Fibroblast of gingiva (primary cell): ENCODE results near the gene CCDC93.
"Not testable (repeated sequence)": the region's sequence is repeated elsewhere in the genome, so short reads cannot be mapped to it uniquely, and the experiment has no call there.

ENCODE experiments used
- DNase-seq: peaks from one replicate; pipeline ENCODE4 v3.0.0-alpha.2; 2011; ENCODE audit warnings: low read depth

CCDC93 gene

GRCh38 chr2:118044854-118045253 lies 31.0 kb upstream of the CCDC93 start:
- DNase-seq: no peak

- no peak for DNase-seq
These were observed 30.3 kb upstream of the CCDC93 start for GRCh38 chr2:118044103-118044716.

- DNase-seq: no peak
These were observed 27.0 kb upstream of the CCDC93 start for GRCh38 chr2:118040891-118041290.

DNA sequence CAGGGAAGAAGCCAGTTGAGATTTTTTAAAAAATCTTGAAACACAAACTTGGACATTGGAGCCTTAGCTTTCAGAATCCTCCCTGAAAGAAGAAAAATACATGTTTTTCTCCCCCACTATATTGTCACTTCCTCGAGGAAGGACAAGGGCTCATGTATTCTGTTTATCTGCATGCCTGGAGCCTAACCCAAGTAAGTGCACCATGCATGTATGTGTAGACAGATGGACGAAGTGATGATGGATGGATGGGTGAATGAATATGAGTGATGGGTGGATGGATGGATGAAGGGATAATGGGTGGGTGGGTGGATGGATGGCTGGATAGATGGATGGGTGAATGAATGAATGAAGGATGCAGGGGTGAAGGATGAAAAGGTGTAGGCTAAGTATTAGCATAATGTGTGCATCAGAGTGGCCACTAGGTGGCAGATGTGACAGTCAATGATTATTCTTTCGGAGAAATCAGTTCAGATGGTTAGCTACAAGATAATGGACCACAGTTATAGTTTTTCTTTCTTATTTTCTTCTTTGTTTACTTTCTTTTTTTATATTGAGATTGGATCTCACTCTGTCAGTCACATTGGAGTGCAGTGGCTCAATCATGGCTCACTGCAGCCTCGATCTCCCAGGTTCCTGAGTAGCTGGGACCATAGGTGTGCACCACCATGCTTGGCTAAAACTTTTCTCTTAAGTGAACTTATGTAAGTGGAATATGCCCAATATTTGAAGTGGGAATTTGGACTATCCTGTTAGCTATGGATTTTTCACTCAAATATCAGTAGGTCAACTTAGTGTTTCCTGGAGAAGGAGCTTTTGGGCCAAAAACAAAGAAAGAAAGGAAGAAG lies 18.5 kb upstream of the CCDC93 start:
- peak; percentile 15 for DNase-seq

- no peak for DNase-seq
These were observed 17.7 kb upstream of the CCDC93 start for GRCh38 chr2:118031566-118031965.

DNA sequence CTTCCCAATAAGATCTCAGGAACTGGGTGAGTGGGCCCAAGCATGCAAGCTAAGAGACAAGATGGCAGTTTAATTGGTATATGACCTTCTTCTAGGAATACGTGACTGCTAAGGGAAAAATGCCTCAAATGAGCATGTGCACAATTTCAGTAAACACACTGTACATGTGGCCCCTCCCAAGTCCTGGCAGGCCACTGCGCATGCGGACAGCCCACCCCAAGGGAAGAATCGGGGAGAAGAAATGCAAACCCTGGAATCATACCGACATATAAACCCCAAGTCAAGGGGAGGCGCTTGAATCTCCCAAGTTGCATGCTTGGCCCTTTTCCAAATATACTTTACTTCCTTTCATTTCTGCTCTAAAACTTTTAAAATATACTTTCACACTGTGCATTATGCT lies 15.2 kb upstream of the CCDC93 start:
- no peak for DNase-seq

GRCh38 chr2:118021356-118021755 lies 7.5 kb upstream of the CCDC93 start:
- DNase-seq: no peak

DNA sequence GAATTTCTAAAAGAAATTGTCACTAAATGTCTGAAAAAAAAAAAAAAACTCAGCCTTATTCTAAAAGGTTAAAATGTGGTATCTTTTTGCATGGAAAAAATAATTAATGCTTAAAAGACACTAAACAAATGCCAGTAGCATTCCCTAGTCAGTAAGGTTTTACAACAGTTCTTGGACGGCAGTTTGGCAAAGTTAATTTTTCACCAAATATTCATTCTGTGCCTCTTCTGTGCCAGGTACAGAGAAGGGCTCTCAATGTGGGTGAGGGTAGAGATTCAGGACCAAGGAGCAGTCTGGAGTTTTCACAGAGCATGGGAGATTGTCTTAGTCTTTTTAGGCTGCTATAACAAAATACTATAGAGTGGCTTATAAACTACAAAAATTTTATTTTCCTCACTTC lies 6.0 kb upstream of the CCDC93 start:
- DNase-seq: no peak

DNA sequence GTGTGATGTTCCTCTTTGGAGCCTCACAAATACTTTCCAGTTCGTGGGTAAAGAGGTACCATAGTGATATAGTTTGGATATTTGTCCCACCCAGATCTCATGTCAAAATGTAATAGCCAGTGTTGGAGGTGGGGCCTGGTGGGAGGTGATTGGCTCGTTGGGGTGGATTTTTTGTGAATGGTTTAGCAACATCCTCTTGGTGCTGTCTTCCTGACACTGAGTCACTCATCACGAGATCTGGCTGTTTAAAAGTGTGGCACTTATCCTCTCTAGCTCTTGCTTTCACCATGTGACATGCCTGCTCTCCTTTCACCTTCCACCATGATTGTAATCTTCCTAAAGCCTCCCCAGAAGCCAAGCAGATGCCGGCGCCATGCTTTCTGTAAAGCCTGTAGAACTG lies 3.0 kb upstream of the CCDC93 start:
- DNase-seq: no peak

GRCh38 chr2:118015761-118016160 lies 1.9 kb upstream of the CCDC93 start:
- DNase-seq: not testable (repeated sequence)

GRCh38 chr2:118014492-118014824 lies 588 bp upstream of the CCDC93 start:
- no peak for DNase-seq

DNA sequence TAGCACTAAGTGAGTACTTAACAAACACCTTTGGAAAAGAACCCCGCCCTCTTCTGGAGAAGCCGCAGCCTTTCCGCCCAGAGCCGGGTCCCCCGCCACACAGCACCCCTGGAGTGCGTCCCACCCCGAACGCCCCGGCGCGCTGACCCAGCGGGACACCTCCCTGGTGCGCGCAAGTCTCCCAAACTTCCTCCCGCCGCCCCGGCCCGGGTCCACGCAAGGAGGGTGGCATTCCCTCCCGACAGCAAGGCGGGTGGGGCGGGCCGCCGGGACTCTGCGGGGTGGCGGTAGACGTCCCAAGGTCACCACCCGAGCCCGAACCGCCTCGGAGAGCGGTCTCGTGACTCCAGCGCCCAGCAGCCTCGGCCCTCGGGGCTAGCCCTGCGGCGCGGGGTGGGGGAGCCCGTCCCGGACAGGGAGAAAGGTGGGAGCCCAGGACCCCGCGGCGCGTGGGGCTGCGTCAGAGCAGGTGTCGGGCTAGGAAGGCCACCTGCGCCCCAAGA lies 598 bp downstream of the CCDC93 start:
- DNase-seq: peak; percentile 7

DNA sequence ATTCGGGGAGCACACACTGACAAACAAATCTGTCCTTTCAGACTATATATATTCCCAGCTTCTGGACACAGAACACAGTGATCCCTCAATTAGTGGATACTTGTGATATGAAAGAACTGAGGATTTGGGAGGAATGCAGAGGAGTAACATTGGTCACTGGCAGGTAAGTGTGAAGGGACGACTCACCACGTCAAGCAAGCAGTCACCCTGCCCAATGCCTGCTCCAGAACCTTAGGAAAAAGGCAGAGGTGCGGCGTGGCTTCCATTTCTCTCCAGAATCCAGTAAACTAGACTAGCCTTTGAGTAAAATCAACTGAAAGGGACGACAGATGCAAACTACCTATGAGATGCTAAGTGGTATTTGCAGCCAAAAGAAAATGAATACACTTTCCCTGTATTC lies 1.1 kb downstream of the CCDC93 start:
- DNase-seq: no peak

GRCh38 chr2:118010473-118010872 lies 3.4 kb downstream of the CCDC93 start:
- no peak for DNase-seq

DNA sequence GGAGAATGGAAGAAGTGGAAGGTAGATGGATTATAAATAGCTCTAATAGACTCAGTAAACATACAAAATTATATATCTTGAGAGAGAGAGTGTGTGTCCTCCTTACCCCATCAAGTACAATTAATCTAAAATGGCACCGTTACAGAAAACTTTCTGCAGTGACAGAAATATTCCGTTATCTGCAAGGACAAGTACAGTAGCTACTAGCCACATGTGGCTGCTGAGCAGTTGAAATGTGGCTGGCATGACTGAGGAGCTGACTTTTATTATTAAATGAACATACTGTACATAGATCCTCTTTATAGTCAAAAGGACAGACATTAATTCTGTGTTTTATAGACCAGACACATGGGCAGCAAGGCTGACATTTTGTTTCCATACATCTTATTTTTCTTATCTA lies 7.0 kb downstream of the CCDC93 start:
- DNase-seq: no peak

GRCh38 chr2:118006326-118006725 lies 7.5 kb downstream of the CCDC93 start:
- no peak for DNase-seq

DNA sequence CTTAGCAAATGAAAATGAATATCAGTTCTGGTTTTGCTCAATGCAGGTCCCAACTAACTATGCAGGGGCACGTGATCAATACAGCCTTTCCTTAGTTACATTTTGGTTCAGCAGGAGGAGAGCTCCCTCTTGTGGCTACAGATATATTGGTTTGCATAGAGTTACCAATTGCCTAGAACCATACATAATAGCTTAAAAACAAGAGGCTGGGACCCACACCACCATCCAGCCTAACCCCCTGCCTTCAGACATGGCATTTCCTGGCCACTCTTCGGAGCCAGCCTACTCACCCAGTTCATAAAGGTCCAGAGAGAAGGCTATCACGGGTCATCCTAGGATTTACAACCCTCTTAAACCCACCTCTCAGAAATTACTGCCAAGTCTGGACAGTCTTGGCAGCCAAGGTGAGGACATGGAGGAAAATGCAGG lies 10.5 kb downstream of the CCDC93 start:
- peak; percentile 79 for DNase-seq

- no peak for DNase-seq
These were observed 13.8 kb downstream of the CCDC93 start for GRCh38 chr2:118000041-118000440.

- DNase-seq: peak; percentile 62
These were observed 15.9 kb downstream of the CCDC93 start for GRCh38 chr2:117997872-117998454.

DNA sequence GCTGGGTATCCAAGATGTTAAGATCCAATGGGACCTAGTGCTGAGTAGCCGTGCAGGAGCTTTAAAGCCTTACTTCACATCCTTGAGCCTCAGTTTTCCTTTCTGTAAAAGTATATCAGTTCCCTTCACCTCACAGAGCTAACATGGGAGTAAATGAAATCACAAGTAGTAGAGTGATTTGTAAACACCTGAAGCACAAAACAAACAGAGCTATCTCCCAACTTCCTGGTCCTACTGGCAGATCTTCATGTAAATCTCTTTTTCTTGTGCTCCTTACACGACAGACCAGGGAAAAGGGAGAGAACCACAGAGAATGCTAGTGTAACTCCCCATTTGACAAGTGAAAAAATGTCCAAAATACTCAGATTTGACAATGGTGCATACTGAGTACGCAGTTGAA lies 17.3 kb downstream of the CCDC93 start:
- DNase-seq: no peak

DNA sequence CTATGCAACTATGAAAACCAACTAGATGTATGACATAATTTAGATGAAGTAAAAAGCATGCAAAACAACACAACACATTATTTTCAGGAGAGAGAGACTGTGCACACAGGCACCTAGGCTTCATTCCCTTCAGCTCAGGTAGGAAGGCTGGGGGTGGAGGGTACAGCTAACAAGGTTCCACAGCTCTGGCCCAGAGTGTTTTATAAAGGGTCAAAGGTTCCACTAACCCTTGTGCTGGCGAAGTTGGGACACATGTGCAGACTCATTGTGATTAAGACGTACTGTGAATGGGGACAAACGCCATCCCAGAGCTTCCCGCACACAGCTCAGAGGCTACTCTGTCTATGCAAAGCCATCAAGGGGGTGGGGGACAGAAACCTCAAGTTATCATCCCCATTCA lies 19.1 kb downstream of the CCDC93 start:
- DNase-seq: no peak

GRCh38 chr2:117989854-117990438 lies 23.9 kb downstream of the CCDC93 start:
- no peak for DNase-seq

- DNase-seq: no peak
These were observed 26.7 kb downstream of the CCDC93 start for GRCh38 chr2:117987121-117987520.
